Common myeloid progenitor, CD34-positive (primary cell): ENCODE results near the gene MIS12.

Experiments used
- CTCF ChIA-PET: fragments of 350-600 bp; sonication (Branson Sonifier 250); formaldehyde crosslinking; loops from one replicate; lab custom pipeline; 2021; ENCODE audit warnings: antibody characterized with exemption; lab: Charles Lee
- POLR2A ChIA-PET: fragments of 350-600 bp; sonication (Branson Sonifier 250); formaldehyde crosslinking; loops from one replicate; lab custom pipeline; 2021; ENCODE audit warnings: antibody characterized with exemption; lab: Charles Lee
- DNase-seq, 3 donors: peaks; one replicate each; pipeline versions ENCODE4 v3.0.0 to v3.0.0-alpha.2; 2013
- H3K27ac ChIP-seq, 2 experiments: 1 replicate in 1 of 2; 2 replicates in 1 of 2; pipeline ENCODE4 v1.7.0; 2013; ENCODE audit warnings: inconsistent platforms in 2 of 2, low read length in 2 of 2, mild to moderate bottlenecking in 2 of 2, low read depth in 1 of 2, moderate library complexity in 1 of 2; ENCODE audit not compliant: severe bottlenecking in 2 of 2, insufficient read depth in 1 of 2, poor library complexity in 1 of 2
- H3K27me3 ChIP-seq, 5 experiments: replicated peaks in 2 of 5; 1 replicate in 3 of 5; 2 replicates in 2 of 5; pipeline versions ENCODE4 v1.6.1 to v1.7.0; 2013; ENCODE audit warnings: low read length in 4 of 5, mild to moderate bottlenecking in 2 of 5, moderate library complexity in 2 of 5, inconsistent platforms in 1 of 5; ENCODE audit not compliant: insufficient read depth in 5 of 5, control insufficient read depth in 4 of 5
- H3K36me3 ChIP-seq, 4 experiments: 1 replicate in 2 of 4; 2 replicates in 2 of 4; pipeline versions ENCODE4 v1.6.1 to v1.7.0; 2013; ENCODE audit warnings: low read length in 3 of 4, control low read depth in 1 of 4, mild to moderate bottlenecking in 1 of 4; ENCODE audit not compliant: control insufficient read depth in 4 of 4, insufficient read depth in 4 of 4
- H3K4me1 ChIP-seq, 4 experiments: 1 replicate in 3 of 4; 2 replicates in 1 of 4; pipeline versions ENCODE4 v1.6.1 to v1.7.1; 2013; ENCODE audit warnings: low read length in 3 of 4, mild to moderate bottlenecking in 3 of 4, control low read depth in 1 of 4, inconsistent platforms in 1 of 4, moderate library complexity in 1 of 4; ENCODE audit not compliant: control insufficient read depth in 4 of 4, insufficient read depth in 4 of 4; ENCODE audit errors: control extremely low read depth in 1 of 4
- H3K4me3 ChIP-seq, 7 experiments: 1 replicate in 4 of 7; 2 replicates in 3 of 7; pipeline versions ENCODE4 v1.5.1 to v1.7.0; 2013; ENCODE audit warnings: mild to moderate bottlenecking in 7 of 7, low read length in 6 of 7, moderate library complexity in 6 of 7, inconsistent platforms in 2 of 7, low read depth in 2 of 7, control low read depth in 1 of 7; ENCODE audit not compliant: insufficient read depth in 4 of 7, control insufficient read depth in 1 of 7; ENCODE audit errors: extremely low read depth in 1 of 7
- H3K9me3 ChIP-seq, 5 experiments: 1 replicate in 4 of 5; 2 replicates in 1 of 5; pipeline versions ENCODE4 v1.6.1 to v1.7.1; 2013; ENCODE audit warnings: low read length in 4 of 5, mild to moderate bottlenecking in 2 of 5, inconsistent platforms in 1 of 5, low read depth in 1 of 5, moderate library complexity in 1 of 5; ENCODE audit not compliant: control insufficient read depth in 4 of 5, insufficient read depth in 2 of 5; ENCODE audit errors: control extremely low read depth in 1 of 5
- WGBS: methylation state at CpG from one replicate; pipeline ENCODE4 v1.1.5; 2013; ENCODE audit not compliant: insufficient coverage; 5-methylcytosine and 5-hydroxymethylcytosine counted together

Gene MIS12

DNA sequence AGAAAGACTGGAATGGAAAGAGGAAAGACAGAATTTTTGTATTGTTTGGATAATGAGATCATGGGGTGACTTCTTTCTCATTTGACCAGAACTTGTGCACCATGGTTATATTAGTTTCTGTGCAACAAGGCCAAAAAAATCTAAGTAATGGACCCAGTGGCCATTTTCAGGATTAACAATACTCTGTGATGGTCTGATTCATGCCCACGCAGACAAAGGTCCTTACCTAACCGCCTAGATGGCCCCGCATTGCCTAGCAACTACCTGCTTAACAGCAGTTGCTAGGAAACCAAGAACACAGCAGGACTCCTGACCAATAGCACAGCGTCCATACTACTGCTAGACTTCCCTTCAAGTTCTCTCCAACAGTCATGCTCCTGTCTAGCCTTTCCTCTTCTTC, 22.4 kb downstream of the MIS12 start:
- WGBS, result 78% methylated on average over 4 of the region's 4 CpGs
- Histone ChIP-seq H3K27ac (no peak overlapping the region), H3K27me3 (no peaks in the 10 kb centered on the region), H3K9me3 (no peaks in the 10 kb centered on the region), H3K4me1 (no peaks in the 10 kb centered on the region), H3K36me3 (peaks cover 0 to 2% (median under 1%) of the 10 kb centered on the region in 4 experiments), H3K4me3 (no peak overlapping the region)
- no peak for DNase-seq
- POLR2A ChIA-PET, result no interaction called here
- CTCF ChIA-PET, result interaction anchor here (1.3 kb wide), 1 partner anchor 18 kb away, joined by 3 read pairs; no protein-coding TSS in a partner anchor

GRCh38 chr17:5509482-5509881, 23.1 kb downstream of the MIS12 start:
- Histone ChIP-seq H3K4me1 (no peaks in the 10 kb centered on the region), H3K4me3 (no peak overlapping the region), H3K36me3 (peaks cover under 1 to 6% (median 3%) of the 10 kb centered on the region in 4 experiments), H3K27me3 (no peaks in the 10 kb centered on the region), H3K9me3 (no peaks in the 10 kb centered on the region), H3K27ac (no peak overlapping the region)
- CTCF ChIA-PET, result interaction anchor here (1.3 kb wide), 1 partner anchor 17 kb away, joined by 3 read pairs; no protein-coding TSS in a partner anchor
- no peak for DNase-seq
- 98% methylated on average over 6 of the region's 8 CpGs for WGBS
- POLR2A ChIA-PET, result no interaction called here

GRCh38 chr17:5510771-5511170, 24.4 kb downstream of the MIS12 start:
- ChIA-PET POLR2A (no interaction called here), CTCF (no interaction called here)
- H3K27ac ChIP-seq, result no peak overlapping the region

GRCh38 chr17:5511401-5512225, 25.2 kb downstream of the MIS12 start:
- WGBS, result 93% methylated on average over 10 of the region's 17 CpGs
- ChIA-PET CTCF (interaction anchor here (0.6 kb wide), 1 partner anchor 131 kb away, joined by 3 read pairs; no protein-coding TSS in a partner anchor), POLR2A (no interaction called here)
- Histone ChIP-seq H3K9me3 (no peaks in the 10 kb centered on the region), H3K36me3 (peaks cover 3 to 17% (median 7%) of the 10 kb centered on the region in 4 experiments), H3K27me3 (no peaks in the 10 kb centered on the region), H3K4me1 (no peaks in the 10 kb centered on the region), H3K4me3 (no peak overlapping the region), H3K27ac (no peak overlapping the region)
- peak in 2 of 3 donors; percentile 34 to 57 for DNase-seq

More at GRCh38 chr17:5510771-5511170, 24.4 kb downstream of the MIS12 start:
- no peaks in the 10 kb centered on the region for H3K9me3 ChIP-seq
- H3K36me3 ChIP-seq, result peaks cover 2 to 9% (median 6%) of the 10 kb centered on the region in 4 experiments
- DNase-seq, result no peak
- no peak overlapping the region for H3K4me3 ChIP-seq
- H3K27me3 ChIP-seq, result no peaks in the 10 kb centered on the region
- no peaks in the 10 kb centered on the region for H3K4me1 ChIP-seq
- 96% methylated on average over 4 of the region's 8 CpGs for WGBS

- WGBS, result 100% methylated on average over 3 of the region's 7 CpGs
- ChIA-PET CTCF (no interaction called here), POLR2A (no interaction called here)
- no peak overlapping the region for H3K4me3 ChIP-seq
- DNase-seq, result peak in 2 of 3 donors; percentile 27 to 30
- no peaks in the 10 kb centered on the region for H3K9me3 ChIP-seq
- no peaks in the 10 kb centered on the region for H3K27me3 ChIP-seq
- no peaks in the 10 kb centered on the region for H3K4me1 ChIP-seq
- H3K27ac ChIP-seq, result no peak overlapping the region
- H3K36me3 ChIP-seq, result peaks cover 3 to 22% (median 7%) of the 10 kb centered on the region in 4 experiments
Measured at GRCh38 chr17:5513628-5514027, 27.3 kb downstream of the MIS12 start.

GRCh38 chr17:5514976-5515375, 28.6 kb downstream of the MIS12 start:
- ChIA-PET CTCF (no interaction called here), POLR2A (no interaction called here)
- WGBS, result 100% methylated on average over 7 of the region's 10 CpGs

More at GRCh38 chr17:5514976-5515375, 28.6 kb downstream of the MIS12 start:
- no peaks in the 10 kb centered on the region for H3K4me1 ChIP-seq
- no peaks in the 10 kb centered on the region for H3K27me3 ChIP-seq
- peaks cover 3 to 22% (median 6%) of the 10 kb centered on the region in 4 experiments for H3K36me3 ChIP-seq
- no peak overlapping the region for H3K4me3 ChIP-seq
- DNase-seq, result no peak
- no peaks in the 10 kb centered on the region for H3K9me3 ChIP-seq
- no peak overlapping the region for H3K27ac ChIP-seq
